Kidney tubule cell (primary cell): Measurements from ENCODE around the gene DDT.
"Not testable (repeated sequence)": the region's sequence is repeated elsewhere in the genome, so short reads cannot be mapped to it uniquely, and the experiment has no call there.

ENCODE experiments used
- DNase-seq: peaks from one replicate; pipeline ENCODE4 v3.0.0-alpha.2; 2018; ENCODE audit warnings: low spot score

Gene DDT

DNA sequence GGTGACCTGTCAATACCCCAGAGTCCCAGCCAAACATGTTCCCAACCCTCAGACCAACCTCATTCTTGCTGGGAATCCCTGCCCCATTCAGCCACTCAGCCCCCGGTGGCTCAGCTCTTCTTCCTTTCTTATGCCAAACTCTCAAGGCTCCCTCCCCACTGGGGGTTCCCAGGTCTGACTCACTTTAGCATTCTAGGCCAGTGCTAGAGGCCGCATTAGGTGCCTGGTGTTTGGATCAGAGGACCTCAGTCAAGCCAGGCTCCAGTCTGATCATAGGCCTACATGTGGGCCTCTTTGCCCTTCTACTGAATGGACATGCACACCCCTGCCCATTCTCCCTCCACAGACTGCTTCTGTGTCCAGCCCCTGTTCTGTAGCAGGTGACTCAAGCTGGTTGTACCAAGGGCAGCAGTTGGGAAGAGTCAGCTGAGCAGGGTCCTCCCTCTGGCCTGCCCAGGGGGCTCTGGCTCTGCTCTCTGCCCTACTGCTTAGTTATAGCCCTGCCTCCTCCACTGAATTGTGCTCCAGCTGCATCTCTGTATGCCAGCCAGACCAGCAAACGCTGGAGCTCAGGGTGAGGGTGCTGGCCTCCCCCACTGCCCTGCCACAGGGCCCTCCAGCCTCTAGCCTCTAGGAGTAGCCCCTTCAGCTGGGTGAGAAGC lies 15.5 kb upstream of the DDT start:
- peak; percentile 33 for DNase-seq

GRCh38 chr22:23986538-23987178 lies 12.4 kb upstream of the DDT start:
- not testable (repeated sequence) for DNase-seq

DNA sequence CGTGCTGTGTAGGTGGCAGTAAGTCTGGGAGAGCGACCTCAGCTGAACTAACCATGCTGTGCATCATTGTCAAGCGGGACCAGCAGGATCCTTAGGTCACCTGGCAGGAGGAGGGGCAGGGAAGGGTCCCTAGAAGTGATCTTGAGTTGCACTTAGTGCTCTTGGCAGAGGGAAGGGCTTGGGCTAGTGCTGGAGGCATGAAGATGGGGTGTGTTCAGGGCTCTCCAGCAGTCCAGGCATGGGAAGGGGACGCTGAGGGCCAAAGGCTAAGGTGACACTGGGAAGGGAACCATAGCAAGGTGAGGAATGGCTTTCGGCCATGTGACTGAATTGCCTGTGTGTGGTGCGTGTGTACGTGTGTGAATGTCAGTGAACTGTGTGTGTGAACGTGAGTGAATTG lies 11.8 kb upstream of the DDT start:
- DNase-seq, result not testable (repeated sequence)

DNA sequence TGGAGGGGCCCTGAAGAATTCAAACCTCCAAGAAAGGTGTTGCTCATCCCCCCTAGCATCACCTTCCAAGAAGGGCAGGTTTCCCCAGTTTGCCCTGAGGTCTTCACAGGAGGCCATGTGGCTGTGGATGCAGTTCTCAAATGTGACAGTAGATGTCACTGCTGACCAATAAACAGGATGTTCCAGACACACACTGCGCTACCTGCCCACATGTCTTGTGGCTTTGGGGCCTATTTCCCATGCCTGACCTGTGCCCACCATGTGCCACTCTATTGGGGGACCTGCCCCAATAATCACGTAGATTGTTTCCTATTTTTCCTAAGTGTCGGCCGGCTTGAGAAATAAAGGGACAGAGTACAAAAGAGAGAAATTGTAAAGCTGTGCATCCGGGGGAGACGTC lies 10.2 kb upstream of the DDT start:
- DNase-seq, result peak; percentile 55

- DNase-seq, result not testable (repeated sequence)
These were observed 6.3 kb upstream of the DDT start for GRCh38 chr22:23980567-23980966.

- DNase-seq, result not testable (repeated sequence)
These were observed 5.5 kb upstream of the DDT start, which contains the start of gene GSTT2 for GRCh38 chr22:23979557-23980240. TSS of gene GSTT2 (plus strand) at chr22:23980134.

DNA sequence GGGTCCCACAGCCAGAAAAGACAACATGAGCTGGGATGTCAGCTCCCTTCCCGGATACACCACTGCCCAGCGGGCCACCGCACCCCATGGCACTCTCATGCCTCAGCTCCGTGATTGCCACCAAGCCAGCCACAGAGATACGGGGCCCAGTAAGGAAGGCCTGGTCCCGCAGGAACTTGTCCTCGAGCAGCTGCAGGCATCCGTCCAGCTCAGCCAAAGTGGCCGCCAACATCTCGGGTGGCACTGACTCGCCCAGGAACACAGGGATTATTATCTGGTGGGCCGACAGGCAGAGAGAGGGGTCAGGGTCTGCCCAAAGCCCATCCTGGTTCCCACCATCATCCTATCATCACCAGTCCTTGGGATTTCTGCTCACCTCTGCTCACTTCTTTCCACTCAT lies 3.1 kb upstream of the DDT start:
- not testable (repeated sequence) for DNase-seq

GRCh38 chr22:23974836-23975352 lies 653 bp upstream of the DDT start:
- DNase-seq, result not testable (repeated sequence)

GRCh38 chr22:23971927-23972326 lies 2.3 kb downstream of the DDT start:
- not testable (repeated sequence) for DNase-seq

DNA sequence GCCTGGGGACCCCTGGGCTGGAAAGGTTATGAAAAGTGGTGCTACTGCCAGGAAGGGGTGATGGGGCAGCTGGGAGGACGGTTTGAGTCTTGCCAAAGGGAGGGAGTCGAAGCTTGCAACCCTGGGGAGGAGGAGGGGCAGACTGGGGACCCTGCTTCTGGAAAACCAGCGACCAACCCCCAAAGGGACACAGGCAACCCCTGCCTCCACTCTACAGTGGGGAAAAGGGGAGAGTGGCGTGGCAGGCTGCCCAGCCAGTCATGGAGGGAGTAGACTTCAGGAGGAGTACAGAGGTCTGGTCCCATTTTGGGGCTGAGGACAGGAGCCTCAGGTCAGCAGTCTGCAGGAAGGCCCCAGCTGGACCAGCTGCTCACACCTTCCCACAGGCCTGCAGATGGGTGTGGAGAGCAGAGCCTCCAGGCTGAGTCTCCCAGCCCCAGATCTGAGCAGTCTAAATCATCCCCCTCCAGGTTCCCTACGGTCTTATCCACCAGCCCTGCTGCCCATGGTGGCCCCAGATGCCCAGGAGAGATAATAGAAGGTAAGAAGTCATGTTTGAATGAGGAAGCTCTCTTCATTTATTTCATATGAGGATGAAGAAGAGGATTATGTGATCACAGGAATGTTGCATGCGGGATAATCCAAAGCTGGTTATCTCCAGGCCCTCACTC lies 3.3 kb downstream of the DDT start:
- DNase-seq, result peak; percentile 6

- DNase-seq, result no peak
These were observed 4.0 kb downstream of the DDT start for GRCh38 chr22:23970201-23970641.

DNA sequence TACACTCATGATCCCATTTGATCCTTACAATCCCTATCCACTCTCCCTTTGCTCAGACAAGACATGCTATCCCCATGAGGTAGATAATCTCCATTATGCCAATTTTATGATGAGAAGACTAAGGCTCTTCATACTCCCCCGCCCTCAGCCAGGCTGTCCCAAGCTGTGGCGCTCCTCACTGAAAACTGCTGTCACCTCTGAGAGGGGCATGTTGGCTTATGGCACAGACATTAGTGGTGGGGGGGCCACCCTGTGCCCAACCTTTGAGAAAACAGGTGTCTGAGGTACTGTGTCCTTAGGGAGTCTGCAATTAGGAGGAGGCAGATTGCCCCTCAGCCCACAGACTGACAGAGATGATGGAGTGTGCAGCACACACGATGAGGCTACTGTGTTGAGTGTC lies 5.2 kb downstream of the DDT start:
- DNase-seq, result no peak

DNA sequence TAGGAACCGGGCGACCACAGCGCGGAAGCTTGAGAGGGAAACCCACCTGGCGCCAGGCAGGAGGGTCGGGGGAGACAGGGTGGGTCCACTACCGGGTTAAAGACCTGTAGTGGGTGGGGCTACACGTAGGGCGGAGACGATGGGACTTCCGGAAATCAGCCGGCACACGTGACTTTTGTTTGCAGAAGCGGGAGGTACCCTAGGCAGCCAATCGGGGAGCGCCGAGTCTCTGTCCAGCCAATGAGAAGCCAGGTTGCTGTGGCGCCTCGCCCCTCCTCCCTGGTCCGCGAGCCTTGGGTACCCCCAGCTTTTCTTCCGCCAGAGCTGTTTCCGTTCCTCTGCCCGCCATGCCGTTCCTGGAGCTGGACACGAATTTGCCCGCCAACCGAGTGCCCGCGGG lies 7.7 kb downstream of the DDT start, which contains the start of gene DDTL:
DDTL (plus strand) TSS at position 321 of the 400 bp plus-strand sequence; CDS start at position 348, 27 bp downstream.
- DNase-seq, result not testable (repeated sequence)

DNA sequence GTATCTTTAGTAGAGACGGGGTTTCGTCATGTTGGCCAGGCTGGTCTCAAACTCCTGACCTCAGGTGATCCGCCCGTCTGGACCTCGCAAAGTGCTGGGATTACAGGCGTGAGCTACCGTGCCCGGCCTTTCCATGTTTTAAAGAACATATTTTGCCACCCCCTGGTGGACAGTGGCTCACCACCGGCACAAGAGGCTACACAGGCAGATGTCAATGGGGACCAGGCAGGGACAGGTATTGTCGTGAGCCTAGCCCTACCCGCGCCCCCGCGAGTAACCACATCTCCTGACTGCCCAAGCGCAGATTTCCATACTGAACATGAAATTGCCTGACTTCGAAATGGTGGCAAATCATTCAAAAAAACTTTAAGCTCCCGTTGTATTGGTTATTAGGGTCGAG lies 8.1 kb downstream of the DDT start:
- DNase-seq, result not testable (repeated sequence)

GRCh38 chr22:23961084-23961771 lies 13.0 kb downstream of the DDT start, which contains the start of gene GSTT2B:
TSS of gene GSTT2B (minus strand) at chr22:23961195. CDS start at chr22:23961131, 64 bp downstream.
- not testable (repeated sequence) for DNase-seq

- DNase-seq, result peak; percentile 67
These were observed 17.8 kb downstream of the DDT start for GRCh38 chr22:23956301-23956900.

GRCh38 chr22:23955886-23956285 lies 18.4 kb downstream of the DDT start:
- not testable (repeated sequence) for DNase-seq

DNA sequence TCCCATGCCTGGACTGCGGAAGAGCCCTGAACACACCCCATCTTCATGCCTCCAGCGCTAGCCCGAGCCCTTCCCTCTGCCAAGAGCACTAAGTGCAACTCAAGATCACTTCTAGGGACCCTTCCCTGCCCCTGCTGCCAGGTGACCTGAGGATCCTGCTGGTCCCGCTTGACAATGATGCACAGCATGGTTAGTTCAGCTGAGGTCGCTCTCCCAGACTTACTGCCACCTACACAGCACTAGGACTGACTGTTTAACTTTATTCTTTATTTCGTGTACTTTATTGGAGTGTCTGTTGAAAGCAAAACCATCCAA lies 19.3 kb downstream of the DDT start:
- not testable (repeated sequence) for DNase-seq

GRCh38 chr22:23954193-23954990 lies 19.8 kb downstream of the DDT start:
- DNase-seq, result not testable (repeated sequence)

- DNase-seq, result not testable (repeated sequence)
These were observed 20.8 kb downstream of the DDT start for GRCh38 chr22:23953485-23953884.
